Measurements from ENCODE around the gene GPC6. TPM values are rescaled to one million over a fixed set of nuclear protein-coding genes. Genes with fewer than 3 reads are reported as not detected.

GPC6 gene
- total RNA-seq, 1 donor from 2014 or later: not detected

DNA sequence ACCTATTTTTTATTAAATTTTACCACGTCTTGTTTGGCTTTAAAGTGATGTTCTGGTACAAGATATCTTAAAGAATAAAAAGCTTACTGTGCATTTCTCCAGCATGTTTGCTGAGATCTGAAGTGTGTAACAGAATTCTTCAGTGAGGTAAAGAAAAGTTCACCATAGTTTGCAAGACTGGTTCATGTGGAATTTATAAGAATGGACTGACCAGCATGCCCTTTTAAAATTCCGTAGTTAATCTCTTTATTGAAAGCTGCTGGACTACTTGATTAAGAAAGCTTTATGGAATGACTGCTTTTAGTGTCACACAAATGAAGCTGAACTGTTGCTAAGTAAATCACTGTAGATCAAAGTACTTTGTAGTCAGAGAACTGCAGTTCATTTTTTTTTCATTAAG lies 119.2 kb downstream of the GPC6 start:
- TF ChIP-seq, protein P1, sequence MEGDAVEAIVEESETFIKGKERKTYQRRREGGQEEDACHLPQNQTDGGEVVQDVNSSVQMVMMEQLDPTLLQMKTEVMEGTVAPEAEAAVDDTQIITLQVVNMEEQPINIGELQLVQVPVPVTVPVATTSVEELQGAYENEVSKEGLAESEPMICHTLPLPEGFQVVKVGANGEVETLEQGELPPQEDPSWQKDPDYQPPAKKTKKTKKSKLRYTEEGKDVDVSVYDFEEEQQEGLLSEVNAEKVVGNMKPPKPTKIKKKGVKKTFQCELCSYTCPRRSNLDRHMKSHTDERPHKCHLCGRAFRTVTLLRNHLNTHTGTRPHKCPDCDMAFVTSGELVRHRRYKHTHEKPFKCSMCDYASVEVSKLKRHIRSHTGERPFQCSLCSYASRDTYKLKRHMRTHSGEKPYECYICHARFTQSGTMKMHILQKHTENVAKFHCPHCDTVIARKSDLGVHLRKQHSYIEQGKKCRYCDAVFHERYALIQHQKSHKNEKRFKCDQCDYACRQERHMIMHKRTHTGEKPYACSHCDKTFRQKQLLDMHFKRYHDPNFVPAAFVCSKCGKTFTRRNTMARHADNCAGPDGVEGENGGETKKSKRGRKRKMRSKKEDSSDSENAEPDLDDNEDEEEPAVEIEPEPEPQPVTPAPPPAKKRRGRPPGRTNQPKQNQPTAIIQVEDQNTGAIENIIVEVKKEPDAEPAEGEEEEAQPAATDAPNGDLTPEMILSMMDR (IDR thresholded peaks at IDR 0.05): no peak
- no peaks in the 10 kb centered on the region for H3K36me3 Mint-ChIP-seq (ENCODE audit: low read depth)
- no peaks in the 10 kb centered on the region for H3K4me1 Mint-ChIP-seq
- no peak overlapping the region for H3K4me3 Mint-ChIP-seq
- no peaks in the 10 kb centered on the region for H3K27me3 Mint-ChIP-seq
- ATAC-seq (ENCODE audit: low read depth): no peak
- intact Hi-C loops (cut with micrococcal nuclease): no loop called here
- peaks cover 15% of the 10 kb centered on the region for H3K9me3 Mint-ChIP-seq
- no peak overlapping the region for H3K27ac Mint-ChIP-seq
- no peak for DNase-seq
- POLR2A ChIA-PET: no interaction called here
- CTCF ChIA-PET: no interaction called here

DNA sequence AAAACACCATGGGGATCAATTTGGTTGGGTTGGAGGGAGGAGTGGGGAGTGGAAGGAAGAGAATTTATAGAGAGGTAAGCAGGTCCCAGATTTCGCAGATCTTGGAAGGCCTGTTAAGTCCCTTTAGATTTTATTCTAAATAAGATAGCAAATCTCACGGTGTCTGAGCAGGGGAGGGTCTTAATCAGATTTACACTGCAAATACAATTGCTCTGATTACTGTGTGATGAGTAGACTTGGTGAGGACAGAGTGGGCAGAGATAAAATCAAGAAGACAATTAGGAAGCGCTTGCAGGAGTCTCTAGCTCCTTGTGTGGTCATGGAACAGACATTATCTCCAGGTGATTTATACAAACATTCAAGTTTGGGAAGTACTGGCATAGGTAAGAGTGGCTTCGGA lies 126.0 kb downstream of the GPC6 start:
- POLR2A ChIA-PET: no interaction called here
- CTCF ChIA-PET: no interaction called here
- ATAC-seq (ENCODE audit: low read depth): no peak

DNA sequence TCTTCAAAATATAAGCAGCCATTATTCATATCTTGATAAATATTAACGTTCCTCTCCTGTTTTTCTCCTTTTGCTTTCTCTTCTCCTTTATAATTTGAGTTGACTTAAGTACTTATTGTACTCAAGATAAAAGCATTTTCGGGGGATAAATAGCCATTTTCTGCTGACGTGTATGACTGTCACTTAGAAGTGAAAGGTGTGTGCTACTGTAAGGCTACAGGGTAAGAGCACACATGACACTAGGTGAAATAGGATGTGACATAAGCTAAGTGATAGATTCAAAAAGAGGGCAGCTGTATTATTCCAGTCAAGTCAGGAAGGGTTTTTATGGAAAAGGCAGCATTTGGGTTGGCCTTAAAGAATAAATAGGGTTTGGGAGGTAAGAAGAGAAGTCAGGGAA lies 128.5 kb downstream of the GPC6 start:
- intact Hi-C loops (cut with micrococcal nuclease): no loop called here
- Mint-ChIP-seq H3K9me3 (peaks cover 7% of the 10 kb centered on the region), H3K27me3 (no peaks in the 10 kb centered on the region), H3K4me3 (no peak overlapping the region), H3K27ac (no peak overlapping the region), H3K36me3 (ENCODE audit: low read depth) (no peaks in the 10 kb centered on the region), H3K4me1 (no peaks in the 10 kb centered on the region)
- TF ChIP-seq, protein P1 (IDR thresholded peaks at IDR 0.05): no peak
- DNase-seq (no peak), ATAC-seq (ENCODE audit: low read depth) (no peak)
- POLR2A ChIA-PET: no interaction called here
- CTCF ChIA-PET: no interaction called here

More for the DNA sequence above, 126.0 kb downstream of the GPC6 start:
- TF ChIP-seq, protein P1 (IDR thresholded peaks at IDR 0.05): no peak
- Mint-ChIP-seq H3K4me1 (no peaks in the 10 kb centered on the region), H3K36me3 (ENCODE audit: low read depth) (no peaks in the 10 kb centered on the region), H3K27ac (no peak overlapping the region), H3K27me3 (no peaks in the 10 kb centered on the region), H3K4me3 (no peak overlapping the region), H3K9me3 (peaks cover 8% of the 10 kb centered on the region)
- intact Hi-C loops (cut with micrococcal nuclease): no loop called here
- no peak for DNase-seq

DNA sequence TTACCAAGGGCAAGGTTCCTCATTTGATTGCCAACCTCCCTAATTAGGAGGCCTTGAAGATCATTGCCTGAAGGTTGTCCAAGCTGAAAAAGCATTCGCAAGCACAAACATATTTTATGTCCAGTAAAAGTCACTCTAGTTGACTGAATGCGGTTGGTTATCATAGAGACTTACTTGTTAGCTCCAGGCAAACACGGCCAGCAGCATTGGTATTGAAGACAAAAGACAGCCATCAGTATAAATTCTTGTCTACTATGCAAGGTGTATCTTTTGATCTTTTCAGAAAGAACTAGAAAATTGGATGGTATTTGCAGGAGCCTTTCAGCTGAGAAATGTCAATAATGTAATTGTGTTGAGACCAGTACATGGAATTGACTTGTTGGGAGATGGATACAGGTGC lies 129.9 kb downstream of the GPC6 start:
- TF ChIP-seq, protein P1 (IDR thresholded peaks at IDR 0.05): no peak
- ATAC-seq (ENCODE audit: low read depth): no peak
- no peaks in the 10 kb centered on the region for H3K36me3 Mint-ChIP-seq (ENCODE audit: low read depth)
- H3K27ac Mint-ChIP-seq: no peak overlapping the region
- ChIA-PET POLR2A (no interaction called here), CTCF (no interaction called here)
- no peak for DNase-seq
- intact Hi-C loops (cut with micrococcal nuclease): no loop called here
- H3K9me3 Mint-ChIP-seq: peaks cover 7% of the 10 kb centered on the region
- H3K4me3 Mint-ChIP-seq: no peak overlapping the region
- no peaks in the 10 kb centered on the region for H3K27me3 Mint-ChIP-seq
- H3K4me1 Mint-ChIP-seq: no peaks in the 10 kb centered on the region

DNA sequence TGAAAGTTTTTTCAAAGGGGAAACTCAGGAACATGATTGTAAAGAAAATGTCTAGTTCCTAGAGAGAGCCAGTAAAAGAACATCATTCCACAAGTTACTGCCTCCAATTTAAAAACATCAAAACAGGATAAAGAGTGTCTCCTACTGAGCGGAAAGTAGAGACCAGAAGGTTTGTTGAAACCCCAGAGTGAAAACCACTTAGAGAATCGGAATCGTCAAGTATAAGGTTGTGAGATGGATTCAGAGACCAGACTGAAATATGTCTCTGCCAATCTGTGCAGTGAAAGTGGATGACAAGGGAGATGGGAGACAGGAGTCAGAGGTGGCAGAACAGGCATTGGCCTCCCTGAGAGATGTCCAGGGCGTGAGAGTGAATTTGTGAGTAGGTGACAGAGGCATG lies 133.4 kb downstream of the GPC6 start:
- no peak for DNase-seq
- no peak overlapping the region for H3K27ac Mint-ChIP-seq
- no peaks in the 10 kb centered on the region for H3K36me3 Mint-ChIP-seq (ENCODE audit: low read depth)
- no peak for ATAC-seq (ENCODE audit: low read depth)
- ChIA-PET CTCF (no interaction called here), POLR2A (no interaction called here)
- no peak overlapping the region for H3K4me3 Mint-ChIP-seq
- intact Hi-C loops (cut with micrococcal nuclease): no loop called here
- no peaks in the 10 kb centered on the region for H3K27me3 Mint-ChIP-seq
- no peaks in the 10 kb centered on the region for H3K4me1 Mint-ChIP-seq
- TF ChIP-seq, protein P1 (IDR thresholded peaks at IDR 0.05): no peak
- no peaks in the 10 kb centered on the region for H3K9me3 Mint-ChIP-seq
